IPS DF 6.9 (cell line): Measurements from ENCODE around the gene NAT16.
"Not testable (repeated sequence)": the region's sequence is repeated elsewhere in the genome, so short reads cannot be mapped to it uniquely, and the experiment has no call there.

Experiments
- DNase-seq: peaks from one replicate; pipeline ENCODE4 v3.0.0-alpha.2; 2013; ENCODE audit warnings: low read depth, low spot score
- H3K27ac ChIP-seq: one replicate; pipeline ENCODE4 v1.5.1; 2013; ENCODE audit warnings: low read length, control low read depth
- H3K27me3 ChIP-seq: 2 replicates; pipeline ENCODE4 v1.6.1; 2013; ENCODE audit warnings: mild to moderate bottlenecking, low read length; ENCODE audit not compliant: control insufficient read depth, insufficient read depth
- H3K36me3 ChIP-seq: 2 replicates; pipeline ENCODE4 v1.6.1; 2013; ENCODE audit warnings: low read length; ENCODE audit not compliant: control insufficient read depth, insufficient read depth
- H3K4me1 ChIP-seq: 2 replicates; pipeline ENCODE4 v1.6.1; 2013; ENCODE audit warnings: low read length; ENCODE audit not compliant: control insufficient read depth, insufficient read depth
- H3K4me3 ChIP-seq: 2 replicates; pipeline ENCODE4 v1.5.1; 2013; ENCODE audit warnings: mild to moderate bottlenecking, low read length
- H3K9me3 ChIP-seq: 2 replicates; pipeline ENCODE4 v1.6.1; 2013; ENCODE audit warnings: low read length, inconsistent platforms; ENCODE audit not compliant: control insufficient read depth, insufficient read depth
- WGBS: extraction: QIAGEN DNeasy Blood & Tissue Kit; methylation state at CpG from one replicate; pipeline ENCODE4 v1.1.7; 2013; ENCODE audit warnings: mixed read lengths, missing lambda C conversion rate; ENCODE audit not compliant: insufficient read length, insufficient coverage; 5-methylcytosine and 5-hydroxymethylcytosine counted together

The NAT16 gene

DNA sequence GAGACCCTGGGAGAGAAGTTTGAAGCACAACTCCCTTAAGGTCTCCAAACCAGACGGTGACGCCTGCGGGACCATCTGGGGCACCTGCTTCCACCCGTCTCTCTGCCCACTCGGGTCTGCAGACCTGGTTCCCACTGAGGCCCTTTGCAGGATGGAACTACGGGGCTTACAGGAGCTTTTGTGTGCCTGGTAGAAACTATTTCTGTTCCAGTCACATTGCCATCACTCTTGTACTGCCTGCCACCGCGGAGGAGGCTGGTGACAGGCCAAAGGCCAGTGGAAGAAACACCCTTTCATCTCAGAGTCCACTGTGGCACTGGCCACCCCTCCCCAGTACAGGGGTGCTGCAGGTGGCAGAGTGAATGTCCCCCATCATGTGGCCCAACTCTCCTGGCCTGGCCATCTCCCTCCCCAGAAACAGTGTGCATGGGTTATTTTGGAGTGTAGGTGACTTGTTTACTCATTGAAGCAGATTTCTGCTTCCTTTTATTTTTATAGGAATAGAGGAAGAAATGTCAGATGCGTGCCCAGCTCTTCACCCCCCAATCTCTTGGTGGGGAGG lies 42.4 kb downstream of the NAT16 start:
- Histone ChIP-seq H3K36me3 (no peaks in the 10 kb centered on the region), H3K9me3 (no peaks in the 10 kb centered on the region), H3K4me3 (no peak overlapping the region), H3K4me1 (peaks cover 1% of the 10 kb centered on the region; the same call in 1 of the 2 replicates), H3K27me3 (no peaks in the 10 kb centered on the region), H3K27ac (no peak overlapping the region)
- no CpG with 5 or more reads among the region's 9 CpGs for WGBS
- no peak for DNase-seq

- no peak overlapping the region for H3K27ac ChIP-seq
Measured at GRCh38 chr7:101134399-101134980, 45.6 kb downstream of the NAT16 start.

GRCh38 chr7:101133621-101134398 lies 46.3 kb downstream of the NAT16 start:
- Histone ChIP-seq H3K4me1 (peaks cover 1% of the 10 kb centered on the region; the same call in 1 of the 2 replicates), H3K36me3 (no peaks in the 10 kb centered on the region), H3K9me3 (no peaks in the 10 kb centered on the region), H3K27me3 (no peaks in the 10 kb centered on the region), H3K27ac (no peak overlapping the region), H3K4me3 (no peak overlapping the region)
- DNase-seq: no peak
- WGBS: no CpG with 5 or more reads among the region's 15 CpGs

More at GRCh38 chr7:101134399-101134980, 45.6 kb downstream of the NAT16 start:
- no peaks in the 10 kb centered on the region for H3K9me3 ChIP-seq
- no peaks in the 10 kb centered on the region for H3K27me3 ChIP-seq
- peaks cover 1% of the 10 kb centered on the region; the same call in 1 of the 2 replicates for H3K4me1 ChIP-seq
- no peak overlapping the region for H3K4me3 ChIP-seq
- WGBS: no CpG with 5 or more reads among the region's 6 CpGs
- DNase-seq: no peak
- no peaks in the 10 kb centered on the region for H3K36me3 ChIP-seq

GRCh38 chr7:101132626-101133600 lies 47.2 kb downstream of the NAT16 start:
- H3K9me3 ChIP-seq, H3K27me3 ChIP-seq, H3K27ac ChIP-seq, H3K4me3 ChIP-seq, H3K36me3 ChIP-seq, H3K4me1 ChIP-seq, DNase-seq: not testable (repeated sequence)
- WGBS: no CpG with 5 or more reads among the region's 18 CpGs

DNA sequence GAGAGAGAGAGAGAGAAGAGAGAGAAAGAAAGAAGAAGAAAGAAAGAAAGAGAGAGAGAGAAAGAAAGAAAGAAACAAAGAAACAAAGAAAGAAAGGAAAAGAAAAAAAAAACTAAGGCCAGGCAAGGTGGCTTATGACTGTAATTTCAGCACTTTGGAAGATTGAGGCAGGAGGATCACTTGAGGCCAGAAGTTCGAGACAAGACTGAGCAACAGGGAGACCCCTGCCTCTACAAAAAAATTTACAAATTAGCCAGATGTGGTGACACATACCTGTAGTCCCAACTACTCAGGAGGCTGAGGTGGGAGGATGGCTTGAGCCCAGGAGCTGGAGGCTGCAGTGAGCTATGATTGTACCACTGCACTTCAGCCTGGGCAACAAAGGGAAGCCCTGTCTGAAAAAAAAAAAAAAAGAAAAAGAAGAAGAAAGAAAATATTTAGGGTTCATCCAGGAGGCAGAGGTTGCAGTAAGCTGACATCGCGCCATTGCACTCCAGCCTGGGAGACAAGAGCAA lies 50.4 kb downstream of the NAT16 start:
- Histone ChIP-seq H3K27ac (no peak overlapping the region), H3K4me1 (peaks cover 7% of the 10 kb centered on the region), H3K4me3 (no peak overlapping the region), H3K27me3 (no peaks in the 10 kb centered on the region), H3K36me3 (no peaks in the 10 kb centered on the region), H3K9me3 (no peaks in the 10 kb centered on the region)
- no CpG with 5 or more reads among the region's 3 CpGs for WGBS
- DNase-seq: no peak

GRCh38 chr7:101128040-101128834 lies 51.9 kb downstream of the NAT16 start:
- Histone ChIP-seq H3K9me3 (no peaks in the 10 kb centered on the region), H3K4me1 (peaks cover 5% of the 10 kb centered on the region), H3K27me3 (no peaks in the 10 kb centered on the region), H3K36me3 (no peaks in the 10 kb centered on the region), H3K27ac (no peak overlapping the region), H3K4me3 (no peak overlapping the region)
- no CpG with 5 or more reads among the region's 14 CpGs for WGBS
- DNase-seq: no peak

GRCh38 chr7:101127460-101128039 lies 52.5 kb downstream of the NAT16 start:
- no peak for DNase-seq
- Histone ChIP-seq H3K36me3 (no peaks in the 10 kb centered on the region), H3K9me3 (no peaks in the 10 kb centered on the region), H3K27me3 (no peaks in the 10 kb centered on the region), H3K4me3 (no peak overlapping the region), H3K27ac (no peak overlapping the region), H3K4me1 (peaks cover 5% of the 10 kb centered on the region)
- no CpG with 5 or more reads among the region's 3 CpGs for WGBS

GRCh38 chr7:101126651-101127459 lies 53.2 kb downstream of the NAT16 start, which contains the start of gene SERPINE1:
Gene SERPINE1 (plus strand): TSS chr7:101127104. CDS start chr7:101128394, 1,290 bp downstream.
- Histone ChIP-seq H3K4me1 (peaks cover 7% of the 10 kb centered on the region), H3K27ac (no peak within 1 kb of the TSS), H3K36me3 (no peaks in the 10 kb centered on the region), H3K4me3 (no peak within 1 kb of the TSS), H3K27me3 (no peaks in the 10 kb centered on the region), H3K9me3 (no peaks in the 10 kb centered on the region)
- DNase-seq: no peak
- WGBS: no CpG with 5 or more reads among the region's 22 CpGs
